Ascending aorta (tissue), 2 donors: ENCODE measurements around the gene MREG. TPM values are rescaled to one million over a fixed set of nuclear protein-coding genes. Genes with fewer than 3 reads are reported as not detected.

Source experiments
- DNase-seq, 2 donors: peaks; one replicate each; pipeline ENCODE4 v3.0.0-alpha.2; 2019; ENCODE audit warnings: low spot score in 2 of 2
- H3K27ac ChIP-seq, 2 donors: fragments of 200-600 bp; sonication (generic); one replicate each; pipeline ENCODE4 v1.5.1; 2016 to 2017; ENCODE audit warnings: mild to moderate bottlenecking in 1 of 2
- H3K27me3 ChIP-seq: fragments of 200-600 bp; sonication (generic); one replicate; pipeline ENCODE4 v1.5.1; 2017
- H3K36me3 ChIP-seq, 2 donors: fragments of 200-600 bp; sonication (generic); one replicate each; pipeline ENCODE4 v1.5.1; 2016
- H3K4me1 ChIP-seq, 2 donors: fragments of 200-600 bp; sonication (generic); one replicate each; pipeline ENCODE4 v1.5.1; 2016 to 2017; ENCODE audit warnings: mild to moderate bottlenecking in 1 of 2
- H3K4me3 ChIP-seq, 2 donors: fragments of 200-600 bp; sonication (generic); one replicate each; pipeline ENCODE4 v1.5.1; 2016 to 2017; ENCODE audit warnings: mild to moderate bottlenecking in 1 of 2
- H3K9me3 ChIP-seq, 2 donors: fragments of 200-600 bp; sonication (generic); one replicate each; pipeline ENCODE4 v1.5.1; 2016
- intact Hi-C: fragments of 100-400 bp; cut with DNase I; formaldehyde crosslinking; loops from one replicate; pipeline ENCODE4 v1.15.1; 2023
- total RNA-seq: library from RNA; depleted of rRNA; stranded (reverse); fragments of >200 nt; gene quantifications from one replicate; pipeline ENCODE4 v1.1.0, GENCODE V29; 2016
- TF ChIP-seq, protein P1 (sequence below), 3 experiments: fragments of 200-600 bp in 2 of 3; fragments of 450-650 bp in 1 of 3; sonication (generic) in 2 of 3; IDR thresholded peaks; one replicate each; pipeline ENCODE4 v1.5.1; 2016 to 2019; ENCODE audit warnings: antibody characterized with exemption in 3 of 3, mild to moderate bottlenecking in 1 of 3, moderate library complexity in 1 of 3

Gene MREG
- total RNA-seq, 1 donor from 2014 or later, result not detected

DNA sequence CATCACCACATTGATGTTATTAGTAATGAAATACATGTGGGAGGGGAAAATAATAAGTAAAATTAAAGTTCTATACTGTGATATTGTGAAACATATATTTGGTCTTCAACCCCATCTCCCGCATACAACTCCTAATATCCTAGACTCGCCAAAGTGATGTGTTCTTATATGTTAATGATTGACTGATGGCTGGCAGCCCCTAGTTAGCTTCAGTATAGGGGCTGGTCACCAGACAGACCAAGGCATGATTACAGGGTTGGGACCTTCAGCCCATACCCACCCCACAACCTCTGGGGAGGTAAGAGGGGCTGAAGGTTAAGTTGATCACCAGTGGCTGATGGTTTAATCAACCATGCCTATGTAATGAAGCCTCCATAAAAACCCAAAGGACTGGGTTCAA is 28.1 kb upstream of the MREG start:
- Histone ChIP-seq H3K4me3 (no peak overlapping the region), H3K4me1 (no peaks in the 10 kb centered on the region), H3K27ac (no peak overlapping the region), H3K9me3 (no peaks in the 10 kb centered on the region), H3K36me3 (no peaks in the 10 kb centered on the region), H3K27me3 (no peaks in the 10 kb centered on the region)
- intact Hi-C loops, result no loop called here
- no peak for DNase-seq
- TF ChIP-seq, protein P1, sequence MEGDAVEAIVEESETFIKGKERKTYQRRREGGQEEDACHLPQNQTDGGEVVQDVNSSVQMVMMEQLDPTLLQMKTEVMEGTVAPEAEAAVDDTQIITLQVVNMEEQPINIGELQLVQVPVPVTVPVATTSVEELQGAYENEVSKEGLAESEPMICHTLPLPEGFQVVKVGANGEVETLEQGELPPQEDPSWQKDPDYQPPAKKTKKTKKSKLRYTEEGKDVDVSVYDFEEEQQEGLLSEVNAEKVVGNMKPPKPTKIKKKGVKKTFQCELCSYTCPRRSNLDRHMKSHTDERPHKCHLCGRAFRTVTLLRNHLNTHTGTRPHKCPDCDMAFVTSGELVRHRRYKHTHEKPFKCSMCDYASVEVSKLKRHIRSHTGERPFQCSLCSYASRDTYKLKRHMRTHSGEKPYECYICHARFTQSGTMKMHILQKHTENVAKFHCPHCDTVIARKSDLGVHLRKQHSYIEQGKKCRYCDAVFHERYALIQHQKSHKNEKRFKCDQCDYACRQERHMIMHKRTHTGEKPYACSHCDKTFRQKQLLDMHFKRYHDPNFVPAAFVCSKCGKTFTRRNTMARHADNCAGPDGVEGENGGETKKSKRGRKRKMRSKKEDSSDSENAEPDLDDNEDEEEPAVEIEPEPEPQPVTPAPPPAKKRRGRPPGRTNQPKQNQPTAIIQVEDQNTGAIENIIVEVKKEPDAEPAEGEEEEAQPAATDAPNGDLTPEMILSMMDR (IDR thresholded peaks at IDR 0.05), result no peak

DNA sequence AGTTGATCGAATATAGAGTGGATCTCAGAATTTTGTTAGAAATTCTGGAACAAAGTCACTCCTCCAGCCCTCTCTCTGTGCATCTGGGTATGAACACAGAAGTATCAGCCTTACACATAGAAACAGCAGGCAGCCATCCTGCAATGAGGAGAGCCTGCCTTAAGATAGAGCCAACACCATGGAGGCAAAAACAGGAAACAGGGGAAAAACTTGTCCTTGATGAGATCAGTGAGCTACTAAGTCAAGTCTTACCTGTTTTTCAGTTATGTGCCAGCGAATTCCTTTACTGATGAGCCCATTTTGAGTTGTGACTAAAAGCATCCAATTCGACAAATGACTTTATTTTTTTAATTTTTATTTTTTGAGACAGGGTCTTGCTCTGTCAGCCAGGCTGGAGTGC is 26.6 kb upstream of the MREG start:
- Histone ChIP-seq H3K27ac (no peak overlapping the region), H3K4me1 (no peaks in the 10 kb centered on the region), H3K27me3 (no peaks in the 10 kb centered on the region), H3K9me3 (no peaks in the 10 kb centered on the region), H3K36me3 (no peaks in the 10 kb centered on the region), H3K4me3 (no peak overlapping the region)
- intact Hi-C loops, result no loop called here
- DNase-seq, result no peak
- TF ChIP-seq, protein P1 (IDR thresholded peaks at IDR 0.05), result no peak

DNA sequence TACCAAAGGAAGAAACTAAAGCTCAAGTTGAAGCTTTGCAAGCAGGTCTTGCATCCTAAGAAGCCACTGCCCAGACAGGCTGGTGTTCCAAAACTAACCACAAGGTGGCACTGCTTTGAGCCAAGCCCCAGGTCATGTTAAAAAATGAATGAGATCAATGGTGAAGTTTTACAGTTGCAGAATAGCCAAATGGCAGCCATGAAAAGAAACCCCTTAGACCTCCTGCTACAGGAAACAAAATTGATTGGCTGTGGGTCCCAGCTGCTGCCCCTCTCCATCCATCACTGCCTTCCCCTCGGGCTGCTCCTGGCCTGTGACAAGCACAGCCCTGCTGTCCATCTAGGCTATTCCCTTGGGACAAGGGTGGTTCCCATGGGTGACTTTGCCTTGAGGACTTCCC is 20.7 kb upstream of the MREG start:
- peaks cover 0 to 5% of the 10 kb centered on the region in 2 donors for H3K4me1 ChIP-seq
- TF ChIP-seq, protein P1 (IDR thresholded peaks at IDR 0.05), result peak in 2 of 3 experiments; percentile 80 to 83
- DNase-seq, result peak in 1 of 2 donors; percentile 76
- H3K27me3 ChIP-seq, result no peaks in the 10 kb centered on the region
- intact Hi-C loops, result no loop called here
- no peaks in the 10 kb centered on the region for H3K9me3 ChIP-seq
- H3K36me3 ChIP-seq, result no peaks in the 10 kb centered on the region
- H3K27ac ChIP-seq, result no peak overlapping the region
- no peak overlapping the region for H3K4me3 ChIP-seq

DNA sequence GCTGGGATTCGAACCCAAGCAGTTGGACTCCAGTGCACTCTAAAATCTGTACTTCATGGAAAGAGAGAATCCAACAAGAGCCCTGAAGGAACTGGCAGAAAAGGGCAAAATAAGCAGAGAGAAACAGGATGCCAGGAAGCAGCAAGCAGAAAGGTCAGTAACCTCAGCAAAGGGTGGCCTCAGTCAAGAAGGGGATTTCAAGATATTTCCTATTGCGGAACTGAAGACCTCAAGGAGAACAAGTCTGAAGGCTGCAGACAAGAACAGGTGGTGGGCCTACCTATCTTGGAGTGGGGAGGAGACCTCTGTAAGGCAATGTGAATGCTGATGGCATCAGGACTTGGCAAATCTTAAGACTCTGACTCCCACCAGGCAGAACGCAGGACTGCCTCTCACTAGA is 20.1 kb upstream of the MREG start:
- H3K36me3 ChIP-seq, result no peaks in the 10 kb centered on the region
- H3K4me3 ChIP-seq, result no peak overlapping the region
- intact Hi-C loops, result no loop called here
- peaks cover 0 to 5% of the 10 kb centered on the region in 2 donors for H3K4me1 ChIP-seq
- H3K9me3 ChIP-seq, result no peaks in the 10 kb centered on the region
- no peak for DNase-seq
- H3K27ac ChIP-seq, result no peak overlapping the region
- TF ChIP-seq, protein P1 (IDR thresholded peaks at IDR 0.05), result no peak
- H3K27me3 ChIP-seq, result no peaks in the 10 kb centered on the region

DNA sequence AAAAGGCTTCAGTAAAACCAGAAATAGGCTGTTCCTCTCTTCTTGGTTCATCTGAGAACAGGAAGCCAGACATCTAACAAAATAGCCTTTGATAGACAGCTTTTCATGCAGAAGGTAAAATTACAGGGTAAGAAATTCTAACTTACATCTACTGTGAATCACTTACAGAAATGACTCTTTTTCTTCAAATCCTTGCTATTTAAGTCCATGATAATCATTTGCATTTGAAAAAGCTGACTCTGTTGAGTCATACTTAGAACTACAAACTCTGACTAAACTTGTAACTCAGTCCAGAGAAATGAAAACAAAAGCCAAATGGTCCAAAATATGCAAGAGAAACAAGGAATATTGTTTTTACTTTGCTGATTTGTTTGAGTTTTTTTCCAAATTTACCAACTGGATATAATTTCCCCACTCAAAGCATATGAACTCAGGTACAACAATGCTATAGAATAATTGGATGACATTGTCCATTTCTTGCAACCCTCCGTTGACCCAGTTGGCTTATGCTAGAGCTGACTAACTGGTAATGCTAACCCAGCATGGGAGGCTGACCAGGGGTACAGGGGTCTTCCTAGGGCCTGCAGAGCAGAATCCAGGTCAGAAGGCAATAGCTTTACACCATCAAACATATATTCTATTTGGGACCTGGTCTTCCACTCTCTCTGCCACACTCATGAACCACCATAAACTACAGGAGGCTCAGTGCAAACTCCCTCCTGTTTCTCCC is 18.8 kb upstream of the MREG start:
- DNase-seq, result no peak
- peaks cover 0 to 5% of the 10 kb centered on the region in 2 donors for H3K4me1 ChIP-seq
- H3K27me3 ChIP-seq, result no peaks in the 10 kb centered on the region
- intact Hi-C loops, result no loop called here
- TF ChIP-seq, protein P1 (IDR thresholded peaks at IDR 0.05), result no peak
- H3K4me3 ChIP-seq, result no peak overlapping the region
- H3K27ac ChIP-seq, result no peak overlapping the region
- no peaks in the 10 kb centered on the region for H3K36me3 ChIP-seq
- no peaks in the 10 kb centered on the region for H3K9me3 ChIP-seq
